GM18909 (cell line): Measurements from ENCODE around the gene EDARADD.
"Not testable (repeated sequence)": the region's sequence is repeated elsewhere in the genome, so short reads cannot be mapped to it uniquely, and the experiment has no call there.

Source experiments
- ATAC-seq: cut with Tn5 transposase; IDR thresholded peaks from one replicate; pipeline ENCODE4 v1.9.1; 2021; ENCODE audit warnings: mild to moderate bottlenecking; ENCODE audit not compliant: unreplicated experiment, poor library complexity

The EDARADD gene

GRCh38 chr1:236393681-236394481 is at the start of gene EDARADD:
TSS of gene EDARADD (plus strand) at chr1:236394286. CDS start at chr1:236394445, 159 bp downstream.
- no peak for ATAC-seq

- ATAC-seq = no peak
Measured at GRCh38 chr1:236345728-236346127, 48.4 kb upstream of the EDARADD start.

GRCh38 chr1:236348071-236348470 is 46.0 kb upstream of the EDARADD start:
- ATAC-seq = no peak

GRCh38 chr1:236350308-236350707 is 43.8 kb upstream of the EDARADD start:
- no peak for ATAC-seq

GRCh38 chr1:236351875-236352573 is 42.1 kb upstream of the EDARADD start:
- no peak for ATAC-seq

GRCh38 chr1:236352747-236353146 is 41.3 kb upstream of the EDARADD start:
- ATAC-seq = not testable (repeated sequence)

GRCh38 chr1:236353813-236354212 is 40.3 kb upstream of the EDARADD start:
- no peak for ATAC-seq

- no peak for ATAC-seq
Measured at GRCh38 chr1:236354330-236355147, 39.5 kb upstream of the EDARADD start.

GRCh38 chr1:236356141-236356540 is 37.9 kb upstream of the EDARADD start:
- ATAC-seq = no peak

- no peak for ATAC-seq
Measured at GRCh38 chr1:236361909-236362590, 32.0 kb upstream of the EDARADD start.

- ATAC-seq = no peak
Measured at GRCh38 chr1:236363237-236363636, 30.8 kb upstream of the EDARADD start.

GRCh38 chr1:236365999-236366570 is 28.0 kb upstream of the EDARADD start:
- no peak for ATAC-seq

GRCh38 chr1:236366681-236367080 is 27.4 kb upstream of the EDARADD start:
- ATAC-seq = not testable (repeated sequence)

- no peak for ATAC-seq
Measured at GRCh38 chr1:236370420-236370819, 23.7 kb upstream of the EDARADD start.

- ATAC-seq = no peak
Measured at GRCh38 chr1:236371083-236371482, 23.0 kb upstream of the EDARADD start.

GRCh38 chr1:236377832-236378535 is 16.1 kb upstream of the EDARADD start:
- ATAC-seq = no peak

GRCh38 chr1:236381565-236382158 is 12.4 kb upstream of the EDARADD start:
- ATAC-seq = no peak

GRCh38 chr1:236388332-236388731 is 5.8 kb upstream of the EDARADD start:
- no peak for ATAC-seq

- ATAC-seq = no peak
Measured at GRCh38 chr1:236389253-236389652, 4.8 kb upstream of the EDARADD start.
